IPS-NIHi11 (cell line): ENCODE measurements around the gene AREG.

Experiments used
- DNase-seq: peaks from one replicate; pipeline ENCODE4 v3.0.0; 2012; ENCODE audit warnings: mixed read lengths, low spot score

AREG gene

GRCh38 chr4:74433043-74433442, 11.9 kb upstream of the AREG start:
- DNase-seq, result no peak

GRCh38 chr4:74433541-74434172, 11.3 kb upstream of the AREG start:
- no peak for DNase-seq

GRCh38 chr4:74435296-74435695, 9.6 kb upstream of the AREG start:
- DNase-seq, result no peak

- DNase-seq, result no peak
Observed at GRCh38 chr4:74437866-74438265, 7.1 kb upstream of the AREG start.

GRCh38 chr4:74438661-74439060, 6.3 kb upstream of the AREG start:
- DNase-seq, result no peak

GRCh38 chr4:74439952-74440351, 5.0 kb upstream of the AREG start:
- no peak for DNase-seq

GRCh38 chr4:74440356-74440755, 4.6 kb upstream of the AREG start:
- DNase-seq, result no peak

- no peak for DNase-seq
Observed at GRCh38 chr4:74441744-74442143, 3.2 kb upstream of the AREG start.

- no peak for DNase-seq
Observed at GRCh38 chr4:74446193-74446868, 1.4 kb downstream of the AREG start.

GRCh38 chr4:74446896-74447295, 2.0 kb downstream of the AREG start:
- DNase-seq, result no peak

GRCh38 chr4:74447636-74448233, 2.8 kb downstream of the AREG start:
- DNase-seq, result no peak

GRCh38 chr4:74449571-74450297, 4.8 kb downstream of the AREG start:
- no peak for DNase-seq

GRCh38 chr4:74450298-74450683, 5.4 kb downstream of the AREG start:
- DNase-seq, result no peak

- peak; percentile 10 for DNase-seq
Observed at GRCh38 chr4:74451214-74451661, 6.3 kb downstream of the AREG start.

- DNase-seq, result no peak
Observed at GRCh38 chr4:74453037-74453635, 8.2 kb downstream of the AREG start.

- DNase-seq, result no peak
Observed at GRCh38 chr4:74453829-74454742, 9.2 kb downstream of the AREG start.

GRCh38 chr4:74455361-74456055, 10.6 kb downstream of the AREG start:
- DNase-seq, result no peak

GRCh38 chr4:74456056-74456744, 11.3 kb downstream of the AREG start:
- DNase-seq, result no peak

- DNase-seq, result no peak
Observed at GRCh38 chr4:74456849-74457395, 12.0 kb downstream of the AREG start.

- DNase-seq, result no peak
Observed at GRCh38 chr4:74460833-74461232, 15.9 kb downstream of the AREG start.
